ENCODE data around the gene FHIT.

GRCh38 chr3:59816312-59816711, 1434.9 kb downstream of the FHIT start:
- TF ChIP-seq, protein P1, sequence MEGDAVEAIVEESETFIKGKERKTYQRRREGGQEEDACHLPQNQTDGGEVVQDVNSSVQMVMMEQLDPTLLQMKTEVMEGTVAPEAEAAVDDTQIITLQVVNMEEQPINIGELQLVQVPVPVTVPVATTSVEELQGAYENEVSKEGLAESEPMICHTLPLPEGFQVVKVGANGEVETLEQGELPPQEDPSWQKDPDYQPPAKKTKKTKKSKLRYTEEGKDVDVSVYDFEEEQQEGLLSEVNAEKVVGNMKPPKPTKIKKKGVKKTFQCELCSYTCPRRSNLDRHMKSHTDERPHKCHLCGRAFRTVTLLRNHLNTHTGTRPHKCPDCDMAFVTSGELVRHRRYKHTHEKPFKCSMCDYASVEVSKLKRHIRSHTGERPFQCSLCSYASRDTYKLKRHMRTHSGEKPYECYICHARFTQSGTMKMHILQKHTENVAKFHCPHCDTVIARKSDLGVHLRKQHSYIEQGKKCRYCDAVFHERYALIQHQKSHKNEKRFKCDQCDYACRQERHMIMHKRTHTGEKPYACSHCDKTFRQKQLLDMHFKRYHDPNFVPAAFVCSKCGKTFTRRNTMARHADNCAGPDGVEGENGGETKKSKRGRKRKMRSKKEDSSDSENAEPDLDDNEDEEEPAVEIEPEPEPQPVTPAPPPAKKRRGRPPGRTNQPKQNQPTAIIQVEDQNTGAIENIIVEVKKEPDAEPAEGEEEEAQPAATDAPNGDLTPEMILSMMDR (IDR thresholded peaks at IDR 0.05; ENCODE audit: low read depth, low read length), result no peak
- no peak for TF ChIP-seq EZH2phosphoT487 (IDR thresholded peaks at IDR 0.05; ENCODE audit: low read depth)
